Uterus (tissue), 4 donors: ENCODE measurements around the gene IER5. TPM values are rescaled to one million over a fixed set of nuclear protein-coding genes. Genes with fewer than 3 reads are reported as not detected.
A peak's percentile ranks its signal among the peaks of the same experiment; 100 is the strongest.

ENCODE experiments used
- DNase-seq, 2 donors: peaks; one replicate each; pipeline ENCODE4 v3.0.0-alpha.2; 2019 to 2020
- H3K27ac ChIP-seq, 2 donors: fragments of 200-600 bp; sonication (generic); 1 replicate in 1 of 2; 2 replicates in 1 of 2; pipeline ENCODE4 v1.5.1; 2016 to 2018
- H3K27me3 ChIP-seq, 2 donors: fragments of 200-600 bp; sonication (generic); one replicate each; pipeline ENCODE4 v1.5.1; 2018 to 2019; ENCODE audit warnings: control low read depth in 1 of 2
- H3K36me3 ChIP-seq, 2 donors: fragments of 200-600 bp; sonication (generic); one replicate each; pipeline ENCODE4 v1.5.1; 2019; ENCODE audit warnings: control low read depth in 1 of 2
- H3K4me1 ChIP-seq, 2 donors: fragments of 200-600 bp; sonication (generic); one replicate each; pipeline ENCODE4 v1.5.1; 2018 to 2019; ENCODE audit warnings: control low read depth in 1 of 2
- H3K4me3 ChIP-seq, 2 donors: fragments of 200-600 bp; sonication (generic); 1 replicate in 1 of 2; 2 replicates in 1 of 2; pipeline ENCODE4 v1.5.1; 2018 to 2019; ENCODE audit warnings: mild to moderate bottlenecking in 1 of 2
- H3K9me3 ChIP-seq, 2 donors: fragments of 200-600 bp; sonication (generic); one replicate each; pipeline ENCODE4 v1.5.1; 2019; ENCODE audit warnings: control low read depth in 1 of 2
- POLR2A ChIP-seq, 2 donors: fragments of 450-650 bp; IDR thresholded peaks; one replicate each; pipeline ENCODE4 v1.6.1; 2016; ENCODE audit warnings: antibody characterized with exemption in 2 of 2, mild to moderate bottlenecking in 1 of 2, moderate library complexity in 1 of 2
- intact Hi-C: fragments of 100-400 bp; cut with DNase I; formaldehyde crosslinking; loops from one replicate; pipeline ENCODE4 v1.15.1; 2023; ENCODE audit warnings: low total_unique reads
- total RNA-seq, 4 donors: library from RNA; depleted of rRNA in 3 of 4; stranded (reverse); fragments of >200 nt in 3 of 4; gene quantifications; one replicate each; pipeline versions ENCODE4 v1.1.0 to v1.2.4, GENCODE V29; 2014 to 2023
- TF ChIP-seq, protein P1 (sequence below), 4 experiments: fragments of 200-600 bp in 2 of 4; fragments of 450-650 bp in 2 of 4; sonication (generic) in 2 of 4; IDR thresholded peaks; one replicate each; pipeline ENCODE4 v1.5.1; 2016 to 2019; ENCODE audit warnings: antibody characterized with exemption in 4 of 4, mild to moderate bottlenecking in 2 of 4, moderate library complexity in 1 of 4
- donor health status: DM: yes; HTN: yes; CAD: no.

The IER5 gene
- total RNA-seq, 4 donors from 2014 or later = 19.4 to 34.8 (median 24.2) TPM

DNA sequence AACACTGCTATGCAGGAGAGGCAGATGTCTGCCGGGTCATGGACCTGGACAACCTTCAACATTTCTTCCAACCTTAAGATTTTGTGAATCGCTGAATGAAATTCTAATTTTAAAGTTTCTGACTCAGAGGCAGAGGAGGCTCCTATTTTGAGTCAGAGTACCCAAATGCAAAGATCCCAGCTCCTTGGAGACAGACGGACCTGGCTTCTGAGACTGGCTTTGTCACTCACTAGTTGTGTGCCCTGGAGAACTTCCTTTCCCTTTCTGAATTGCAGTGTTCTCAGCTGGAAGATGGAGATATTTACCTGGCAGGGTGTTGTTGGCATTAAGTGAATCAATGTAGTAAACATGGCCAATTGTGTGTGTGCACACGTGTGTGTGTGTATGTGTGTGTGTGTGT lies 51.9 kb downstream of the IER5 start:
- TF ChIP-seq, protein P1, sequence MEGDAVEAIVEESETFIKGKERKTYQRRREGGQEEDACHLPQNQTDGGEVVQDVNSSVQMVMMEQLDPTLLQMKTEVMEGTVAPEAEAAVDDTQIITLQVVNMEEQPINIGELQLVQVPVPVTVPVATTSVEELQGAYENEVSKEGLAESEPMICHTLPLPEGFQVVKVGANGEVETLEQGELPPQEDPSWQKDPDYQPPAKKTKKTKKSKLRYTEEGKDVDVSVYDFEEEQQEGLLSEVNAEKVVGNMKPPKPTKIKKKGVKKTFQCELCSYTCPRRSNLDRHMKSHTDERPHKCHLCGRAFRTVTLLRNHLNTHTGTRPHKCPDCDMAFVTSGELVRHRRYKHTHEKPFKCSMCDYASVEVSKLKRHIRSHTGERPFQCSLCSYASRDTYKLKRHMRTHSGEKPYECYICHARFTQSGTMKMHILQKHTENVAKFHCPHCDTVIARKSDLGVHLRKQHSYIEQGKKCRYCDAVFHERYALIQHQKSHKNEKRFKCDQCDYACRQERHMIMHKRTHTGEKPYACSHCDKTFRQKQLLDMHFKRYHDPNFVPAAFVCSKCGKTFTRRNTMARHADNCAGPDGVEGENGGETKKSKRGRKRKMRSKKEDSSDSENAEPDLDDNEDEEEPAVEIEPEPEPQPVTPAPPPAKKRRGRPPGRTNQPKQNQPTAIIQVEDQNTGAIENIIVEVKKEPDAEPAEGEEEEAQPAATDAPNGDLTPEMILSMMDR (IDR thresholded peaks at IDR 0.05) = no peak
- no peak for TF ChIP-seq POLR2A (IDR thresholded peaks at IDR 0.05)
- Histone ChIP-seq H3K9me3 (no peaks in the 10 kb centered on the region), H3K27ac (no peak overlapping the region), H3K36me3 (no peaks in the 10 kb centered on the region), H3K4me1 (peaks cover 4 to 24% of the 10 kb centered on the region in 2 donors), H3K4me3 (no peak overlapping the region), H3K27me3 (no peaks in the 10 kb centered on the region)
- no peak for DNase-seq
- intact Hi-C loops = loop anchor here (5.0 kb wide), 1 partner anchor 118 kb away; the partner anchor contains the start of gene STX6

DNA sequence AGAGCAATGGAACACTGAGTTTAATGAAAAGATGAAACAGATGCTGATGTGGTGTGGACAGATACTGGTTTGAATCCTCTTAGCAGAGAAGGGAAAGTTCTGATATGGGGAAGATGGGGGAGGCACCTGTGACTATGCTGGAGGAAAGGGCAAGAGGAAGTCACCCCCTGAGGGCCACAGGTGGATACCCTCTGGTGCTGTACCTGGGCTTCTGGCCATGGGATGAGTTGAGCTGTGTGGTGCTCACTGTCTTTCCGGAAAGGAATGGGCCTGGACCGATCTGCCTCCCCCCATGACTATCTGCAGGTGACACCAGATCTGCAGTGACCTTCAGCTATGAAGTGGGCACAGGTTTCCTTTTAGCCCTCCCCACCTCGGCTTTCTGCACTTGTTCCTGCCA lies 52.4 kb downstream of the IER5 start:
- Histone ChIP-seq H3K36me3 (no peaks in the 10 kb centered on the region), H3K4me3 (no peak overlapping the region), H3K4me1 (peaks cover 4 to 20% of the 10 kb centered on the region in 2 donors), H3K27ac (peak overlapping the region in 1 of 2 donors; percentile 93), H3K27me3 (no peaks in the 10 kb centered on the region), H3K9me3 (no peaks in the 10 kb centered on the region)
- DNase-seq = no peak
- TF ChIP-seq, protein P1 (IDR thresholded peaks at IDR 0.05) = no peak
- no peak for TF ChIP-seq POLR2A (IDR thresholded peaks at IDR 0.05)
- intact Hi-C loops = loop anchor here (5.0 kb wide), 1 partner anchor 119 kb away; the partner anchor contains the start of gene STX6

DNA sequence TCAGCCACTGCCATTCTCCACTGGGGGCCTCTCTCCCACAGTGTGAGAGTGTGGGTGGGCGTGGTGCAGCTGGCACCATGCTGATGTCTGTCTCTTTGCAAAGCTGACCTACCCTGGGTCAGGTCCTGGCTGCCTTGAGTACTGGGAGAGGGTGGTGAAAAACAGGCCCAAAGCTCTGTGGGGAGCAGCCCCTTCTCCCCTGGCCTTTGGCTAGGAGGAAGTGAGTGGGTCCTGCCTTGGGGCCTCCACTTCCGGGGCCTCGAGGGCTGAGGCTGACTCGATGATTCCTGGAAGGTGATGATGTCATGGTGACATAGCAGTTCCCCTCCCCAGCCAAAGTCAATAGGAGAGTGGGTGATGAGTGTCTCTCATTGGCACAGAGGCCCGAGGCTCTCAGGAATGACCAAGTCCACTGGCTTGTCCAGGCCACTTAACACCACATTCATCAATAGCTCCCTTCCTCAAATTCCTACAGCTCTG lies 53.0 kb downstream of the IER5 start:
- H3K27ac ChIP-seq = peak overlapping the region; percentile 93 to 94
- H3K27me3 ChIP-seq = no peaks in the 10 kb centered on the region
- DNase-seq = peak in 1 of 2 donors; percentile 35
- intact Hi-C loops = loop anchor here (5.0 kb wide), 1 partner anchor 119 kb away; the partner anchor contains the start of gene STX6
- no peak for TF ChIP-seq POLR2A (IDR thresholded peaks at IDR 0.05)
- TF ChIP-seq, protein P1 (IDR thresholded peaks at IDR 0.05) = no peak
- H3K4me3 ChIP-seq = no peak overlapping the region
- H3K9me3 ChIP-seq = no peaks in the 10 kb centered on the region
- no peaks in the 10 kb centered on the region for H3K36me3 ChIP-seq
- H3K4me1 ChIP-seq = peaks cover 4 to 18% of the 10 kb centered on the region in 2 donors

Other genes starting within 250 kb of the IER5 start
- gene KIAA1614, start 175.8 kb upstream of the IER5 start, total RNA-seq = 10 to 100 TPM in 2 of 4 donors, 1 to 10 TPM in 2; 1.0 to 17.1 (median 6.6) TPM
- gene STX6, start 65.8 kb upstream of the IER5 start, total RNA-seq = 10 to 100 TPM in 3 of 4 donors, 1 to 10 TPM in 1; 3.1 to 42.5 (median 17.5) TPM
- 10 to 100 TPM; 13.8 to 29.7 (median 16.2) TPM for gene MR1, start 54.7 kb upstream of the IER5 start, total RNA-seq